MM.1S (cell line): ENCODE results near the gene IER2.

ENCODE experiments used
- CTCF ChIP-seq: fragments of 300-600 bp; sonication (generic); IDR thresholded peaks from 2 replicates; pipeline ENCODE4 v1.5.1; 2016; ENCODE audit warnings: antibody characterized with exemption, low read length, mixed read lengths
- EZH2 ChIP-seq: fragments of 300-600 bp; sonication (generic); optimal IDR thresholded peaks from 2 replicates; pipeline ENCODE3; 2017; ENCODE audit warnings: low read depth, mild to moderate bottlenecking, antibody characterized with exemption, low read length, mixed read lengths
- EZH2phosphoT487 ChIP-seq: fragments of 300-600 bp; sonication (generic); IDR thresholded peaks from 2 replicates; pipeline ENCODE4 v1.6.1; 2018; ENCODE audit warnings: antibody characterized with exemption, low read length

GRCh38 chr19:13181747-13182388 is 31.7 kb downstream of the IER2 start:
- TF ChIP-seq CTCF (no peak), EZH2 (no peak), EZH2phosphoT487 (no peak)
